Measurements from ENCODE around the gene COL4A2.

The COL4A2 gene

DNA sequence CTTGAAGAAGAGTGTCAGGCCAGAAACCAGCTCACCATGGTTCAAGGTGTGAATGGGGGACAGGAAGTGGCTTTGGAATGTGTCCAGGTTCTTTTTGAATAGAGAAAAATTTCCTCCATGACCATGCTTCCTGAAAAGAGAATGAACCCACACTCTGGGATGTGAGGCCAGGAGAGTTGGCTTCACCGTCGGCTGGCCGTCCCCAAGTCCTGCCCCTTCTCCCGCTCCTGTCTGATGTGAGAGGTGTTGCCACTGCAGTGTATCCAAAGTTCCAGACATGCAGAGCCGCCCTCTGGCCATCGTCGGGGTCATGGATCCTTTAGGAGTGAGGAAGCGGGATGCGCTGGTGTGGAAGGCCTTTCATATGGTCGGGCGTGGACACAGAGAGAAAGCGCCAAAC, 101.2 kb downstream of the COL4A2 start:
- no peak for DNase-seq (ENCODE audit: insufficient read length)
- TF ChIP-seq POLR2AphosphoS5 (IDR thresholded peaks at IDR 0.05; ENCODE audit: low read depth, low read length) (no peak), POLR2A (IDR thresholded peaks at IDR 0.05; ENCODE audit: low read depth, low read length) (no peak), TAF1 (IDR thresholded peaks at IDR 0.05; ENCODE audit: borderline replicate concordance, low read depth, low read length) (no peak)
- FAIRE-seq, result no peak

DNA sequence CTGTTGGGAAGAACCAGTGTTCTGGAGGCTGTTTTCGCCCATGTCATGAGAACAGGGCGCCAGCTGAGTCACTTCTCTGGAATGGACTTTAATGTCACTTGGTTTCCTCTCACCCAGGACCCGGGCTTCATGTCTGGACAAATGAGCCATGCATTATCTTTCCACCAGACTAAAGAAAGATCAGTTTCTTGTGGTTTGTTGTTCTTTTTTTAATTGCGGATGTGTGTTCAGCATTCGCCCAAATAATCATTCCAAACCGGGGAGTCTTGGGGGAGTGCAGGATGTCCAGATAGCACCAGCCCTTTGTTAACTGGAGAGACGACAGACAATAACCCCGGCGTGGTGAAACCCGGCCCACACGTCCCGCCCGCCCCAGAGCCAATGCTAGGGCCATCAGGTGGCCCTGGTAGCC, 102.5 kb downstream of the COL4A2 start:
- TF ChIP-seq POLR2A (IDR thresholded peaks at IDR 0.05; ENCODE audit: low read depth, low read length) (no peak), TAF1 (IDR thresholded peaks at IDR 0.05; ENCODE audit: borderline replicate concordance, low read depth, low read length) (no peak), POLR2AphosphoS5 (IDR thresholded peaks at IDR 0.05; ENCODE audit: low read depth, low read length) (no peak)
- DNase-seq (ENCODE audit: insufficient read length) (no peak), FAIRE-seq (no peak)

DNA sequence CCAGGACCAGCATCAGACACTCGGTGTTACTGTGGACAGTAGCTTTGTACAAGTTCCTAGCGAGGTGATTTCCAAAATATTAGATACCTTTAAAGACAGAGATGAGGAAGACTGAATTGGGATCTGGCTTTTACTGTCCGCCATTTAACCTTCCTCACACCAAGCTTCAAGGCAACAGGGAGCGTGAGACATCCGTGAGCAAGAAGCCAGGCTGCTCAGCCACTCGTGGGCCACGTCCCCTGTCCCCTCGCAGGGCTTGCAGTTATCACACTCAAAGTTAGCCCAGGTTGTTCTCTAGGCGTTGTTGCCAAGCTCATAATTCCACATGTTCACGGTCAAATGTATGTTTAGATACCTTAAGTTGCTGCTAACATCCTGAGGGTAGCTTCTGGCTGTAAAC, 102.9 kb downstream of the COL4A2 start:
- DNase-seq (ENCODE audit: insufficient read length), result no peak
- no peak for FAIRE-seq
- no peak for TF ChIP-seq TAF1 (IDR thresholded peaks at IDR 0.05; ENCODE audit: borderline replicate concordance, low read depth, low read length)
- no peak for TF ChIP-seq POLR2AphosphoS5 (IDR thresholded peaks at IDR 0.05; ENCODE audit: low read depth, low read length)
- no peak for TF ChIP-seq POLR2A (IDR thresholded peaks at IDR 0.05; ENCODE audit: low read depth, low read length)

DNA sequence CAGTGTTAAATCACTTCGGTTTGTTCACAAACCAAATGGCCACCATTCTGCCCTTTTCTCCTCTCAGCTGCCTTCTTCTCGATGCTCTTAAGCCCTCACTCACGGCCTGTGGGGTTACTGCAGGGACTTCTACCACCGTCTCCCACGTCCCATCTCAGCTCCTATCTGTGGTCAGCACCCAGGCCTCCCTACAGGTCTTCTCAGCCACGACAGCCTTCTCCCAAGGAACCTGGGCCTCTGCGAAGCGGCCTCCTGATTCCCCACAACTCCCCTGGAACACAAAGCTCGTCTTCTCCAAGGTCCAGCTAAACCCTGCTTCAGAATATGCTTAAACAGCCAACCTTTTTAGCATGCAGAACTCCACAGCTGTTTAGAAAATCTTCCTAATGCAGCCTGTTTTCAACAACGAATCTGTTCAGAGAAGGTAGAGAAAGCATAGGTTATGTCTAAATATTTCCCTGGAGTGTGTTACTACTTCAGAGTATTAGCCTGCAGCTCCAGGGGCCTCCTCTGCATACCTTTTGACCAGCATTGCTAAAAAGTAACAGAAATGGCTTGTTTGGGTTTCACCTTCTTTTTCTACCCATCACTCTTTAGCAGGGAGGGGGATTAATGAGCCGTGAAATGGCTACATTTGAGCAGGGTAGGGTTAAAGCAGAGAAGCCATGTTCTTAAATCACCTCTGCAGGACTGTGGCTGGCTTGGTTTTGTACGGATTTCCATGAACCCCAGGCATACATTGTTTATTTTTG, 104.0 kb downstream of the COL4A2 start:
- FAIRE-seq (no peak), DNase-seq (ENCODE audit: insufficient read length) (no peak)
- TF ChIP-seq POLR2A (IDR thresholded peaks at IDR 0.05; ENCODE audit: low read depth, low read length) (no peak), POLR2AphosphoS5 (IDR thresholded peaks at IDR 0.05; ENCODE audit: low read depth, low read length) (no peak), TAF1 (IDR thresholded peaks at IDR 0.05; ENCODE audit: borderline replicate concordance, low read depth, low read length) (no peak)

DNA sequence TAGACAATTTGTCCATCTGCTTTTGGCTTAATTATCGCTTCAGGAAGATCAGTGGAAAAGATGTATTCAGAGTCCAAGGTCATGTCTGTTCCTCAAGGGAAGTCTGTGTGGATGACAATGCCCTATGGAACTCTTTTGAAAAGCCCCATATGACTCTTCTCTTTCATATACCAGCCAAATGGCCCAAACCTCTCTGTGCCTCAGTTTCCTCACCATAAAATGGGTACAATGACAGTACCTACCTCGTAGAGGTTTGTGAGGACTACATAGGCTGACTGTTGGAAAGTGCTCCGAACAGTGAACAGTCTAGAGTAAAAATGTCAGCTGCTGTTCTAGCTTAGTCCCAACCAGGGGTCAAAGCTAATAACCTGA, 104.6 kb downstream of the COL4A2 start:
- FAIRE-seq (no peak), DNase-seq (ENCODE audit: insufficient read length) (no peak)
- TF ChIP-seq TAF1 (IDR thresholded peaks at IDR 0.05; ENCODE audit: borderline replicate concordance, low read depth, low read length) (no peak), POLR2A (IDR thresholded peaks at IDR 0.05; ENCODE audit: low read depth, low read length) (no peak), POLR2AphosphoS5 (IDR thresholded peaks at IDR 0.05; ENCODE audit: low read depth, low read length) (no peak)

DNA sequence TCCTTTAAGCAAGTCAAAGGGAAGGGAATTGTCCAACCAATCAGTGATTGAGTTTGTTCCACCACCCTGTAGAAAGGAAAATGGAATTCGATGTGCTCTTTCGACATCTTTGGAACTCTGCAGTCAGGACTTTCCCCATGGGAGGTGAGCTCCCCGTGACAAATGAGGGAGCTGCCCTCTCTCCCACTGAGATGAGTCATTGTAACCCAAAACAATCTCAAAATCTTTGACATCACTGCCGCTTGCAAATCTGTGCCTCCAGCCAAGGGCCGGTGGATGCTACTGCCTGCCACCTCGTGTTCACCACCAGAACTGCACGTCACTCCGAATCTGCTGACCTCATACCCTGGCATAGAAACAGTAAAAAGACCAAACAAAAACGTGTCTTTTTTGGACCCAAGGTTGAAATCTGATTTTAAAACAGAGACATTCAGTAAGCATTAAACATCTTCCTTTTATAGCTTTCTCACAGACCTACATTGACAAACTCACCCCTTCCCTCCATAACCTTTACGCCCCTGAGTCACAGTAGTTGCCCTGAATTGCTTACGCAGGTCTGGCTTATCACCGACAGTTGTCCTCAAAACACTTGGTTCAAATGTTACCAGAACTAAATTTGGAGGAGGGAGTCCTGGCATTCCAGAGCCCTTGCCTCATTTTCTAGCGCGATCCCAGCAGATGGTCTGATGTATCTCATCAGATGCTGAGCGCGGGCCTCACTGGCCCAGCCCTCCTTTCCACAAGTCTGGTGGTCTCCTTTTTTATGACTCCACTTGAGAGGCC, 105.2 kb downstream of the COL4A2 start:
- DNase-seq (ENCODE audit: insufficient read length) (peak; percentile 62), FAIRE-seq (peak; percentile 93)
- TF ChIP-seq TAF1 (IDR thresholded peaks at IDR 0.05; ENCODE audit: borderline replicate concordance, low read depth, low read length), result no peak
- no peak for TF ChIP-seq POLR2A (IDR thresholded peaks at IDR 0.05; ENCODE audit: low read depth, low read length)
- no peak for TF ChIP-seq POLR2AphosphoS5 (IDR thresholded peaks at IDR 0.05; ENCODE audit: low read depth, low read length)

DNA sequence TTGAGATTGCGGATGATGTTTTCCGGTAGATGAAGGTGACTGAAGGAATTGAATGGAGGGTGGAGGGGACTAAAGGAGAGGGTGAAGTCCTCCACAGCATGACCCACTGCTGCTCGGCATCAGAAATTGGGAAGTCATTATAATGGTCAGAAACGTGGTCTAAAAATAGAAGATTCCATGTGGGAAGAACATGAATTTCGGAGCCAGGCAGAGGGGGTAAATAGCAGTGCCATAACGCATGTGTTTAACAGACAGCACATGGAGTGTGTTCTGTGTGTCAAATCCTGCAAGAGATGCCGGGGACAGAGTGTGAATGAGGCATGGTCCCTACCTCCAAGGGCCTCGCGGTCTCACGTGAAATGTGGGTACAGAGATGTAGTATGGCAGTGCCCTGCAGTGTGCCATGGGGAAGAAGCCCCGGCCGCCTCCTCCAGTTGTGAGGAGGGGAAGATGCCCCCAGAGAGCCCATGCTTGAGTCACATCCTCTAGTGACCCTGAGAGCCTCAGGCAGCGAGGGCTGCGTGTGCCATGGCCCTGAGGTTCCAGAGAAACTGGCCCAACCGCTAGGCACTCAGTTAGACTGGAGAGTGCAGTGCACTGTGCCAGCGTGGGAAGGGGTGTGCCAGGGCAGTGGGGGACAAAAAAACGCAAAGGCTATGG, 106.1 kb downstream of the COL4A2 start:
- no peak for TF ChIP-seq TAF1 (IDR thresholded peaks at IDR 0.05; ENCODE audit: borderline replicate concordance, low read depth, low read length)
- no peak for TF ChIP-seq POLR2A (IDR thresholded peaks at IDR 0.05; ENCODE audit: low read depth, low read length)
- no peak for TF ChIP-seq POLR2AphosphoS5 (IDR thresholded peaks at IDR 0.05; ENCODE audit: low read depth, low read length)
- no peak for FAIRE-seq
- no peak for DNase-seq (ENCODE audit: insufficient read length)

DNA sequence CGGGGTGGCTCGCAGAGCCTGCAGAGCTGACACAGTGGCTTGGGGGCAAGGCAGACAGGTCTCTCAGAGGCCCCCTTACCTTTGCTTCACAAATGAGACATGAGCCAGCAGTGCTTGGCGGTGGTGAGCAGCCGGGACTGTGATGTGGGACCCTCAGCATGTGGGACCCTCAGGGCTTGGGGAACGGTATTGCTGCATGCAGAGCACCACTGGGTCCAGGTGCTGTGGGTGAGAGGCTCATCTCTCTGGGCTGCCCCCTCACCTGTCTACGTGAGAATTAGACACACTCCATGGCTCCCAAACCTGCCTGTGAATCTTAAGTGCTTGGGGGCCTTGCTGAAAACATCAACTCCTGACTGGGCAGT, 106.6 kb downstream of the COL4A2 start:
- TF ChIP-seq TAF1 (IDR thresholded peaks at IDR 0.05; ENCODE audit: borderline replicate concordance, low read depth, low read length) (no peak), POLR2AphosphoS5 (IDR thresholded peaks at IDR 0.05; ENCODE audit: low read depth, low read length) (no peak), POLR2A (IDR thresholded peaks at IDR 0.05; ENCODE audit: low read depth, low read length) (no peak)
- FAIRE-seq, result no peak
- no peak for DNase-seq (ENCODE audit: insufficient read length)

DNA sequence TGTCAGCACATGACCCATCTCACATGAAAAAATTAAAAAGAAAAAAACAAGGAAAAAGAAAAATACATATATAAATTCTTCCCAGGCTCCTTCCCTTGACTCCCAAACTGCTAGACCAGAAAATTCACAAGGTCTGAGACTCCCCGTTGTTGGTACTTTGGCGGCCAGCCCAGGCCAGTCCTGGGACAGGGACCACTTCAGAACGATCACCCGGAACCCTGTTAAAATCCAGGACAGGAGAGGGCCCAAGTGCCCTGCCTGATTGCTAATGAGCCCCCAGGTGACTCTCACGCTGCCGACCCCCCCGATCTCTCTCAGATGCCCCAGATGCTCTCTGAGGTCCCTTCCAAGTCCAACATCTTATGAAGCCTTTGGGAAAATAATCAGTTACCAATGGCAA, 107.2 kb downstream of the COL4A2 start:
- no peak for DNase-seq (ENCODE audit: insufficient read length)
- no peak for FAIRE-seq
- no peak for TF ChIP-seq POLR2A (IDR thresholded peaks at IDR 0.05; ENCODE audit: low read depth, low read length)
- no peak for TF ChIP-seq POLR2AphosphoS5 (IDR thresholded peaks at IDR 0.05; ENCODE audit: low read depth, low read length)
- no peak for TF ChIP-seq TAF1 (IDR thresholded peaks at IDR 0.05; ENCODE audit: borderline replicate concordance, low read depth, low read length)

DNA sequence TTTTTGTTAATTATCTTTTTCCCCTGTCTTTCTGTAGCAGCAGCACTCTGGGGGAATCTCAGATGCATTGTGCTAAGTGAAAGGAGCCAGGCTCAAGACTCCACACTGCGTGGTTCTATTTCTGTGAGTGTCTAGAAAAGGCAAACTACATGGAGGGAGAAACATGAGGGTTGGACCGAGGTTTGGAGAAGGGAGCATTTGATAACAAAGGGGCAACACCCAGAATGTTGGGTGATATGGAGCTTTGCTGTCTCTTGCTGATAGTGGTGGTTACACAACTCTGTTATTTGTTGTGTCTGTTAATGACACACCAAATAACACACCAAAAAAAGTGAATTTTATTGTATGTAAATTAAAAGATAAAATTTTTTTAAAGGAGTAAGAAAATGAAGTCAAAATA, 107.8 kb downstream of the COL4A2 start:
- TF ChIP-seq TAF1 (IDR thresholded peaks at IDR 0.05; ENCODE audit: borderline replicate concordance, low read depth, low read length) (no peak), POLR2A (IDR thresholded peaks at IDR 0.05; ENCODE audit: low read depth, low read length) (no peak)
- FAIRE-seq (no peak), DNase-seq (ENCODE audit: insufficient read length) (no peak)

DNA sequence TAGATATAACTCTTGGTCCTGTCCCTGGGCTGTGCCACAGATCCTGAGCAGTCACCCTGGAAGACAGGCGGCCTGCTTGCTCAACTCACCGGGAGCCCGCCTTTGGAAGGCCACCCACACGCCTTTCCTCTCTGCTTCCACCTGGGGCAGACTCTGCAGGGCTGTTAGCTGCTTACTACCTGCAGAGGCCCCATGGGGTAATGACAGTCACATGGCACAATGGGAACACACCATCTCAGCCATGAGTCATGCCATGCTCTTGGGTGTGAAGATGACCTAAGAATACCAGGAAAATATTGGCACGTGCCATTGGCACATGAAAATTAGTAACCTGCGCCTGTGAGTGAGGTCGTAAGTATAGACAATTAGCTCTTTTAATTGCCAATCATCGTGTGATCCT, 108.6 kb downstream of the COL4A2 start:
- DNase-seq (ENCODE audit: insufficient read length), result no peak
- TF ChIP-seq POLR2AphosphoS5 (IDR thresholded peaks at IDR 0.05; ENCODE audit: low read depth, low read length) (no peak), POLR2A (IDR thresholded peaks at IDR 0.05; ENCODE audit: low read depth, low read length) (no peak), TAF1 (IDR thresholded peaks at IDR 0.05; ENCODE audit: borderline replicate concordance, low read depth, low read length) (no peak)
- FAIRE-seq, result no peak
